Endothelial cell (in vitro differentiated cells): ENCODE results near the gene SLC7A8. TPM values are rescaled to one million over a fixed set of nuclear protein-coding genes. Genes with fewer than 3 reads are reported as not detected.
"Not testable (repeated sequence)": the region's sequence is repeated elsewhere in the genome, so short reads cannot be mapped to it uniquely, and the experiment has no call there.

Source experiments
- DNase-seq: peaks from one replicate; pipeline ENCODE4 v3.0.0; 2021; ENCODE audit warnings: low spot score
- H3K27ac Mint-ChIP-seq: one replicate; pipeline ENCODE4 v1.8.0; 2021; ENCODE audit warnings: mixed read lengths, inconsistent platforms; ENCODE audit not compliant: unreplicated experiment
- H3K27me3 Mint-ChIP-seq: one replicate; pipeline ENCODE4 v1.8.0; 2021; ENCODE audit warnings: mild to moderate bottlenecking, moderate library complexity, mixed read lengths, inconsistent platforms; ENCODE audit not compliant: unreplicated experiment
- H3K36me3 Mint-ChIP-seq: one replicate; pipeline ENCODE4 v1.8.0; 2021; ENCODE audit warnings: mild to moderate bottlenecking, low read depth, mixed read lengths, inconsistent platforms; ENCODE audit not compliant: unreplicated experiment
- H3K4me1 Mint-ChIP-seq: one replicate; pipeline ENCODE4 v1.8.0; 2021; ENCODE audit warnings: mild to moderate bottlenecking, mixed read lengths, inconsistent platforms; ENCODE audit not compliant: unreplicated experiment
- H3K4me3 Mint-ChIP-seq: one replicate; pipeline ENCODE4 v1.8.0; 2021; ENCODE audit warnings: mild to moderate bottlenecking, mixed read lengths, inconsistent platforms; ENCODE audit not compliant: unreplicated experiment
- H3K9me3 Mint-ChIP-seq: one replicate; pipeline ENCODE4 v1.8.0; 2021; ENCODE audit warnings: mixed read lengths, inconsistent platforms; ENCODE audit not compliant: unreplicated experiment
- CTCF ChIP-seq: fragments of 200-600 bp; sonication (generic); IDR thresholded peaks from one replicate; pipeline ENCODE4 v1.5.0; 2021; ENCODE audit warnings: antibody characterized with exemption; ENCODE audit not compliant: unreplicated experiment
- long read RNA-seq: library from polyadenylated mRNA; unstranded; transcript quantifications from one replicate; pipeline ENCODE4 v2.0.0, GENCODE V29; 2020; ENCODE audit not compliant: unreplicated experiment
- total RNA-seq: library from RNA; stranded (reverse); fragmentation: NEBNext Ultra II Directional; extraction: Animal tissue kit (Norgen Biotek cat#: 25700); gene quantifications from one replicate; pipeline ENCODE4 v1.2.1, GENCODE V29; 2021; ENCODE audit not compliant: unreplicated experiment

SLC7A8 gene
- total RNA-seq = 24.3 TPM
- long read RNA-seq, partial matches to known transcripts = 1 of 4 reads
- long read RNA-seq, other reads (novel, unspliced or antisense) = 1 of 4 reads

- TF ChIP-seq CTCF = no peak
- H3K9me3 Mint-ChIP-seq = no peaks in the 10 kb centered on the region
- peak; percentile 33 for DNase-seq
- no peak within 1 kb of the TSS for H3K4me3 Mint-ChIP-seq
- no peaks in the 10 kb centered on the region for H3K4me1 Mint-ChIP-seq
- no peaks in the 10 kb centered on the region for H3K36me3 Mint-ChIP-seq
- no peak within 1 kb of the TSS for H3K27ac Mint-ChIP-seq
- H3K27me3 Mint-ChIP-seq = no peaks in the 10 kb centered on the region
Observed at GRCh38 chr14:23183479-23183878, at the start of gene SLC7A8. Gene SLC7A8 (minus strand): TSS chr14:23183660. CDS start chr14:23182914, 746 bp downstream.

- not testable (repeated sequence) for H3K27me3 Mint-ChIP-seq, H3K9me3 Mint-ChIP-seq, DNase-seq, H3K27ac Mint-ChIP-seq, H3K4me1 Mint-ChIP-seq, H3K36me3 Mint-ChIP-seq, H3K4me3 Mint-ChIP-seq
Observed at GRCh38 chr14:23232241-23232808, 48.9 kb upstream of the SLC7A8 start.

GRCh38 chr14:23228812-23229211 lies 45.4 kb upstream of the SLC7A8 start:
- TF ChIP-seq CTCF = no peak
- Mint-ChIP-seq H3K9me3 (no peaks in the 10 kb centered on the region), H3K4me3 (no peak overlapping the region), H3K27ac (no peak overlapping the region), H3K36me3 (no peaks in the 10 kb centered on the region), H3K4me1 (no peaks in the 10 kb centered on the region), H3K27me3 (no peaks in the 10 kb centered on the region)
- no peak for DNase-seq

GRCh38 chr14:23227566-23227965 lies 44.1 kb upstream of the SLC7A8 start:
- H3K4me1 Mint-ChIP-seq = no peaks in the 10 kb centered on the region
- no peak overlapping the region for H3K4me3 Mint-ChIP-seq
- no peak for DNase-seq
- H3K27ac Mint-ChIP-seq = no peak overlapping the region
- H3K27me3 Mint-ChIP-seq = no peaks in the 10 kb centered on the region
- no peaks in the 10 kb centered on the region for H3K36me3 Mint-ChIP-seq
- no peak for TF ChIP-seq CTCF
- no peaks in the 10 kb centered on the region for H3K9me3 Mint-ChIP-seq

- not testable (repeated sequence) for H3K27me3 Mint-ChIP-seq, DNase-seq, H3K4me1 Mint-ChIP-seq, H3K36me3 Mint-ChIP-seq, H3K4me3 Mint-ChIP-seq, H3K9me3 Mint-ChIP-seq, H3K27ac Mint-ChIP-seq
Observed at GRCh38 chr14:23224958-23225357, 41.5 kb upstream of the SLC7A8 start.

DNA sequence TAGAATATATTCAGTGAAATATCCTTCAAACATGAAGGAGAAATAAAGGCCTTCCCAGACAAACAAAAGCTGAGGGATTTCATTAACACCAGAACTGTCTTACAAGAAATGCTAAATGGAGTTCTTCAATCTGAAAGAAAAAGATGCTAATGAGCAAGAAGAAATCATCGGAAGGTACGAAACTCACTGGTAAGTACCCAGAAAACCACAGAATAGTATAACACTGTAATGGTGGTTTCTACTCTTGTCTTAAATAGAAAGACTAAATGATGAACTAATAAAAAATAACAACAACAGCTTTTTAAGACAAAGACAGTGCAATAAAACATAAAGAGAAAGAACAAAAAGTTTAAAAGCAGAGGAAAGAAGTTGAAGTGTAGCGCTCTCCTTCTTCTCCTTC lies 35.6 kb upstream of the SLC7A8 start:
- H3K4me3 Mint-ChIP-seq = no peak overlapping the region
- no peaks in the 10 kb centered on the region for H3K9me3 Mint-ChIP-seq
- DNase-seq = no peak
- H3K27me3 Mint-ChIP-seq = no peaks in the 10 kb centered on the region
- peaks cover 2% of the 10 kb centered on the region for H3K4me1 Mint-ChIP-seq
- H3K27ac Mint-ChIP-seq = no peak overlapping the region
- TF ChIP-seq CTCF = no peak
- H3K36me3 Mint-ChIP-seq = no peaks in the 10 kb centered on the region
